ENCODE data around the gene PRLR. TPM values are rescaled to one million over a fixed set of nuclear protein-coding genes. Genes with fewer than 3 reads are reported as not detected.

Gene PRLR
- total RNA-seq, 1 experiment from 2014 or later = 2.5 TPM

DNA sequence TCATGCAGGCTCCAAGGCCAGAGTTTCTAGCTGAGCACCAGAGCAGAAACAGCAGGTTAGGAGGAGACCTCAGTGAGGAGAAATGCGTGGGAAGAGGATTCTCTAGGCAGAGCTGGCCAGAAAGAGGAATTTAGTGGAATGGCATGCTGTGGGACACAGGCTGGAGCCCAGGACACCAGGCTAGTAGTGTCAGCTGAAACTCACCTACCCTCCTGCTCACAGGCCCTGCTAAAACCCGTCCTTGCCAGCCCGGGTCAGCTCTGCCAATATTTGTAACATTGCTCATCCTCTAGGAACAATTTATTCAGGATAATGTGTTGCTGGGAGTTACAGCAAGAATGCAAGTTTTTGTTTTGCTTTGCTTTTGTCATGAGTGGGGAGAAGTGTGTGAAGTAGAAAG lies 142.3 kb downstream of the PRLR start:
- Histone ChIP-seq H2BK5ac (ENCODE audit: insufficient read length, low read length) (no peak overlapping the region), H3K27me3 (ENCODE audit: insufficient read depth, low read length) (no peaks in the 10 kb centered on the region; the same call in 1 of the 2 replicates), H3K4ac (ENCODE audit: low read depth, low read length) (no peak overlapping the region), H3K9me3 (ENCODE audit: control insufficient read depth, low read depth, low read length) (no peaks in the 10 kb centered on the region), H4K91ac (ENCODE audit: insufficient read length, low read depth, low read length) (no peak overlapping the region), H3K4me2 (ENCODE audit: insufficient read depth, insufficient read length, low read length) (no peak overlapping the region), H3K23me2 (ENCODE audit: insufficient read length, low read depth, low read length, poor library complexity, severe bottlenecking) (no peaks in the 10 kb centered on the region), H3K56ac (ENCODE audit: insufficient read length, low read depth, low read length) (no peak overlapping the region), H2BK15ac (ENCODE audit: low read depth, low read length) (no peak overlapping the region), H3K79me1 (ENCODE audit: insufficient read depth, low read depth, low read length, poor library complexity, severe bottlenecking) (no peaks in the 10 kb centered on the region), H4K20me1 (ENCODE audit: control insufficient read depth, insufficient read depth, insufficient read length) (no peaks in the 10 kb centered on the region), H3K14ac (ENCODE audit: insufficient read depth, low read length) (no peak overlapping the region), H3T11ph (ENCODE audit: low read length) (no peak overlapping the region), H2BK20ac (ENCODE audit: low read depth, low read length, poor library complexity, severe bottlenecking) (no peak overlapping the region), H3K4me1 (ENCODE audit: insufficient read depth, low read length) (no peaks in the 10 kb centered on the region), H3K23ac (ENCODE audit: insufficient read length, low read depth, low read length) (no peak overlapping the region), H2AK5ac (ENCODE audit: insufficient read length, low read length) (no peak overlapping the region), H2BK120ac (ENCODE audit: low read depth, low read length, poor library complexity, severe bottlenecking) (no peak overlapping the region), H3K27ac (ENCODE audit: insufficient read length, low read depth, low read length) (no peak overlapping the region), H2BK12ac (ENCODE audit: insufficient read length, low read depth, low read length) (no peak overlapping the region), H2AFZ (ENCODE audit: low read length) (no peak overlapping the region), H4K8ac (replicated peaks; ENCODE audit: insufficient read length, low read depth, low read length) (no peak overlapping the region), H3K79me2 (ENCODE audit: insufficient read depth, low read length) (no peaks in the 10 kb centered on the region), H4K5ac (ENCODE audit: insufficient read length, low read depth, low read length) (no peak overlapping the region), H3K18ac (ENCODE audit: insufficient read length, low read depth, low read length) (no peak overlapping the region), H3K9ac (ENCODE audit: extremely low read depth, insufficient read length, low read length) (no peak overlapping the region)
- no peak for DNase-seq
- H3K4me1 Mint-ChIP-seq = peaks cover 18 to 20% of the 10 kb centered on the region in 2 experiments
- peaks cover 0 to 2% (median 0%) of the 10 kb centered on the region in 3 experiments; a peak in 1 of 7 replicates for H3K36me3 Mint-ChIP-seq (ENCODE audit: insufficient read depth in 1 of 3, low read depth in 3 of 3)
- TF ChIP-seq, protein P1, sequence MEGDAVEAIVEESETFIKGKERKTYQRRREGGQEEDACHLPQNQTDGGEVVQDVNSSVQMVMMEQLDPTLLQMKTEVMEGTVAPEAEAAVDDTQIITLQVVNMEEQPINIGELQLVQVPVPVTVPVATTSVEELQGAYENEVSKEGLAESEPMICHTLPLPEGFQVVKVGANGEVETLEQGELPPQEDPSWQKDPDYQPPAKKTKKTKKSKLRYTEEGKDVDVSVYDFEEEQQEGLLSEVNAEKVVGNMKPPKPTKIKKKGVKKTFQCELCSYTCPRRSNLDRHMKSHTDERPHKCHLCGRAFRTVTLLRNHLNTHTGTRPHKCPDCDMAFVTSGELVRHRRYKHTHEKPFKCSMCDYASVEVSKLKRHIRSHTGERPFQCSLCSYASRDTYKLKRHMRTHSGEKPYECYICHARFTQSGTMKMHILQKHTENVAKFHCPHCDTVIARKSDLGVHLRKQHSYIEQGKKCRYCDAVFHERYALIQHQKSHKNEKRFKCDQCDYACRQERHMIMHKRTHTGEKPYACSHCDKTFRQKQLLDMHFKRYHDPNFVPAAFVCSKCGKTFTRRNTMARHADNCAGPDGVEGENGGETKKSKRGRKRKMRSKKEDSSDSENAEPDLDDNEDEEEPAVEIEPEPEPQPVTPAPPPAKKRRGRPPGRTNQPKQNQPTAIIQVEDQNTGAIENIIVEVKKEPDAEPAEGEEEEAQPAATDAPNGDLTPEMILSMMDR (conservative IDR thresholded peaks at IDR 0.05) = no peak
- H3K9me3 Mint-ChIP-seq = peaks cover 0 to 3% of the 10 kb centered on the region in 2 experiments; a peak in 2 of 5 replicates
- no peak overlapping the region for H3K4me3 Mint-ChIP-seq
- H3K27me3 Mint-ChIP-seq (ENCODE audit: low read depth) = peaks cover 5% of the 10 kb centered on the region
- H3K27ac Mint-ChIP-seq = no peak overlapping the region
- no CpG with 5 or more reads among the region's 3 CpGs for WGBS (ENCODE audit: extremely low coverage, insufficient read length, low lambda C conversion rate)
